Activated naive CD4-positive, alpha-beta T cell treated with anti-CD3 and anti-CD28 coated beads for 36 hours (primary cell): ENCODE data around the gene ABHD16B. TPM values are rescaled to one million over a fixed set of nuclear protein-coding genes. Genes with fewer than 3 reads are reported as not detected.

Experiments used
- CTCF ChIA-PET: fragments of 350-600 bp; sonication (Branson Sonifier 250); formaldehyde crosslinking; loops from one replicate; lab custom pipeline; 2021; ENCODE audit warnings: antibody characterized with exemption; lab: Charles Lee
- DNase-seq: peaks from one replicate; pipeline ENCODE4 v3.0.0-alpha.2; 2020
- H3K27ac Mint-ChIP-seq: one replicate; pipeline ENCODE4 v1.8.0; 2021; ENCODE audit warnings: mild to moderate bottlenecking, mixed read lengths
- H3K27me3 Mint-ChIP-seq: one replicate; pipeline ENCODE4 v1.8.0; 2021; ENCODE audit warnings: low read depth, mixed read lengths
- H3K36me3 Mint-ChIP-seq: one replicate; pipeline ENCODE4 v1.8.0; 2021; ENCODE audit warnings: low read depth, mixed read lengths
- H3K4me1 Mint-ChIP-seq: one replicate; pipeline ENCODE4 v1.8.0; 2021; ENCODE audit warnings: low read depth, mixed read lengths
- H3K4me3 Mint-ChIP-seq: one replicate; pipeline ENCODE4 v1.8.0; 2021; ENCODE audit warnings: mild to moderate bottlenecking, moderate library complexity, mixed read lengths
- H3K9me3 Mint-ChIP-seq: one replicate; pipeline ENCODE4 v1.8.0; 2021; ENCODE audit warnings: mixed read lengths
- intact Hi-C: fragments of 100-400 bp; cut with micrococcal nuclease; formaldehyde crosslinking; loops from one replicate; pipeline ENCODE4 v1.15.1; 2023
- total RNA-seq, 2 experiments: library from RNA; stranded (reverse); gene quantifications; one replicate each; pipeline ENCODE4 v1.2.3, GENCODE V29; 2021

The ABHD16B gene
- not detected for total RNA-seq

DNA sequence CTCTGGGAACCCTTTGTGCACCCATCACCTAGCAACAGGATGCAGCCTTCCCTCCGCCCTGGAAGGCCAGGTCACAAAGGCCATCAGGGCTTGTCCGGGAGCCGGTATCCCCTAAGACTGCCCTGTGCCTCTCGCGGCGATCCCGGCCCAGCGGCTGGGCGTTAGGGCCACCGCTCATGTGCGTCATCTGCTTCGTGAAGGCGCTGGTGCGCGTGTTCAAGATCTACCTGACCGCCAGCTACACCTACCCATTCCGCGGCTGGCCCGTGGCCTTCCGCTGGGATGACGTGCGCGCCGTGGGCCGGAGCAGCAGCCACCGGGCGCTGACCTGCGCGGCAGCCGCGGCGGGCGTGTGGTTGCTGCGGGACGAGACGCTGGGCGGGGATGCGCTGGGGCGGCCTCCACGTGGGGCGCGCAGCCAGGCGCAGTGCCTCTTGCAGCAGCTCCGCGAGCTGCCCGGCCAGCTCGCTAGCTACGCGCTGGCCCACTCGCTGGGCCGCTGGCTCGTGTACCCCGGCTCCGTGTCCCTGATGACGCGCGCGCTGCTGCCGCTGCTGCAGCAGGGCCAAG lies at the start of gene ABHD16B:
Gene ABHD16B, plus strand, starts transcription at position 134 of the 570 bp plus-strand sequence. Its CDS starts 43 bp downstream, at position 177.
- Mint-ChIP-seq H3K4me3 (no peak within 1 kb of the TSS), H3K9me3 (no peaks in the 10 kb centered on the region), H3K27ac (no peak within 1 kb of the TSS), H3K27me3 (no peaks in the 10 kb centered on the region), H3K4me1 (peaks cover 43% of the 10 kb centered on the region), H3K36me3 (peaks cover 15% of the 10 kb centered on the region)
- intact Hi-C loops: no loop called here
- no peak for DNase-seq
- CTCF ChIA-PET: interaction anchor here (1.0 kb wide), 1 partner anchor 365 kb away, joined by 3 read pairs; no protein-coding TSS in a partner anchor

DNA sequence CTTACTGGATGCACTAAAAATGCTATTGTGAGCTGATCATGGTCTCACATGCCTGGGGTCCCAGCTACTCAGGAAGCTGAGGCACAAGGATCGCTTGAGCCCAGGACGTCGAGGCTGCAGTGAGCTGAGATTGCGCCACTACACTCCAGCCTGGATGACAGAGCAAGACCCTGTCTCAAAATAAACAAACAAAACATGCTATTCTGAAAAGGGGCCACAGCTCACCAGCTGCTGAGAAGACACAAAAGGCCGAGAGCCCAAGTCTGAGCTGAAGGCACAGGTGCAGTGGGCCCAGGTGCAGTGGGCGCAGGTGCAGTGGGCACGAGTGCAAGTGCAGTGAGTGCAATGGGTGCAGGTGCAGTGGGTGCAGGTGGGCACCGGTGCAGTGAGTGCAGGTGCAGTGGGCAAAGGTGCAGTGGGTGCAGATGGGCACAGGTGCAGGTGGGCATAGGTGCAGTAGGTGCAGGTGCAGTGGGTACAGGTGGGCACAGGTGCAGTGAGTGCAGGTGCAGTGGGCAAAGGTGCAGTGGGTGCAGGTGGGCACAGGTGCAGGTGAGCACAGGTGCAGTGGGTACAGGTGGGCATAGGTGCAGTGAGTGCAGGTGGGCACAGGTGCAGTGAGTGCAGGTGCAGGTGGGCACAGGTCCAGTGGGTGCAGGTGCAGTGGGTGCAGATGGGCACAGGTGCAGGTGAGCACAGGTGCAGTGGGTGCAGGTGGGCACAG lies 46.2 kb upstream of the ABHD16B start:
- no peaks in the 10 kb centered on the region for H3K9me3 Mint-ChIP-seq
- no peak overlapping the region for H3K27ac Mint-ChIP-seq
- no peak overlapping the region for H3K4me3 Mint-ChIP-seq
- H3K4me1 Mint-ChIP-seq: no peaks in the 10 kb centered on the region
- DNase-seq: no peak
- H3K36me3 Mint-ChIP-seq: no peaks in the 10 kb centered on the region
- H3K27me3 Mint-ChIP-seq: peaks cover 1% of the 10 kb centered on the region
- intact Hi-C loops: no loop called here
- CTCF ChIA-PET: interaction anchor here (0.5 kb wide), 1 partner anchor 10 kb away, joined by 3 read pairs; no protein-coding TSS in a partner anchor

DNA sequence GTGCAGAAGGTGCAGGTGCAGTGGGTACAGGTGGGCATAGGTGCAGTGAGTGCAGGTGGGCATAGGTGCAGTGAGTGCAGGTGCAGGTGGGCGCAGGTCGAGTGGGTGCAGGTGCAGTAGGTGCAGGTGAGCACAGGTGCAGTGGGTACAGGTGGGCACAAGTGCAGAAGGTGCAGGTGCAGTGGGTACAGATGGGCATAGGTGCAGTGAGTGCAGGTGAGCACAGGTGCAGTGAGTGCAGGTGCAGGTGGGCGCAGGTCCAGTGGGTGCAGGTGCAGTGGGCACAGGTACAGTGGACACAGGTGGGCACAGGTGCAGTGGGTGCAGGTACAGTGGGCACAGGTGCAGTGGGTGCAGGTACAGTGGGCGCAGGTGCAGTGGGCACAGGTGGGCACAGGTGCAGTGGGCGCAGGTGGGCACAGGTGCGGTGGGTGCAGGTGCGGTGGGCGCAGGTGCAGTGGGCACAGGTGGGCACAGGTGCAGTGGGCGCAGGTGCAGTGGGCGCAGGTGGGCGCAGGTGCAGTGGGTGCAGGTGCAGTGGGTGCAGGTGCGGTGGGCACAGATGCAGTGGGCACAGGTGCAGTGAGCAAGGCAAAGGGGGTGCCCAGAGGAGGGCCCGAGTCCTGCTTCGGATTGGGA lies 45.6 kb upstream of the ABHD16B start:
- intact Hi-C loops: no loop called here
- no peak overlapping the region for H3K27ac Mint-ChIP-seq
- CTCF ChIA-PET: no interaction called here
- no peaks in the 10 kb centered on the region for H3K36me3 Mint-ChIP-seq
- no peak overlapping the region for H3K4me3 Mint-ChIP-seq
- H3K27me3 Mint-ChIP-seq: peaks cover 1% of the 10 kb centered on the region
- H3K4me1 Mint-ChIP-seq: no peaks in the 10 kb centered on the region
- DNase-seq: no peak
- H3K9me3 Mint-ChIP-seq: no peaks in the 10 kb centered on the region

DNA sequence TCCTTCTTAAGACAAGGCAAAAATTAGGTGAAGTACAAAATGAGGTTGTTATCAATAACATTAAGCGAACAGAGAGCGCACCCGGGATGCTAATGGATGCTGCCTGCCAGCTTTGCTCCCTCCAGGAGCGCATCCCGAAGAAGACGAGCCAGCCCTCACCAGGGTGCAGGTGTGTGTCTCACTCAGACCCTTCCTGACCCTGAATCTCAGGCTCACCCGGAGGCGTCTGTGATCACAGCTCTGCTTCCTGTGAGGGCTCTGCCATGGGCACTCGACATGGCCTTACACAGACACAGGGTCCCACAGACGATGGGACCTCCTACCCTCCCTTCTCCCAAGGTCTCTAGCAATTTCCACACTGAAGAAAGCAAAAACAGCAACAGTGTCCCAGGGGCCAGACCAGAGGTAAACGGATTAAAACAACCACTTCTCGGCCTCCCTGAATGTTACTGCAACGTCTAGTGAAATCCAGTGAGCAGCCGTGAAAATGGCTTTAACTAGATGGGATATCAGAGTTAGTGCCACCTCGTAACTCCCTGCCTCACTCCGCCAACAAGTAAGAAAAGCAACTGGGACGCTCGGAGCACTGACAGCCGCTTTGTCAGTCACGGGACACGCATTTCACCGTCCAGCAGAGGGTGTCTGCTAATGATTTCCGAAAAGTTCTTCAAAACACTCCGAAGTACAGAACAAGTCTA lies 41.9 kb upstream of the ABHD16B start:
- CTCF ChIA-PET: no interaction called here
- no peaks in the 10 kb centered on the region for H3K4me1 Mint-ChIP-seq
- H3K27ac Mint-ChIP-seq: no peak overlapping the region
- H3K27me3 Mint-ChIP-seq: no peaks in the 10 kb centered on the region
- H3K4me3 Mint-ChIP-seq: no peak overlapping the region
- intact Hi-C loops: no loop called here
- H3K9me3 Mint-ChIP-seq: no peaks in the 10 kb centered on the region
- DNase-seq: no peak
- no peaks in the 10 kb centered on the region for H3K36me3 Mint-ChIP-seq

DNA sequence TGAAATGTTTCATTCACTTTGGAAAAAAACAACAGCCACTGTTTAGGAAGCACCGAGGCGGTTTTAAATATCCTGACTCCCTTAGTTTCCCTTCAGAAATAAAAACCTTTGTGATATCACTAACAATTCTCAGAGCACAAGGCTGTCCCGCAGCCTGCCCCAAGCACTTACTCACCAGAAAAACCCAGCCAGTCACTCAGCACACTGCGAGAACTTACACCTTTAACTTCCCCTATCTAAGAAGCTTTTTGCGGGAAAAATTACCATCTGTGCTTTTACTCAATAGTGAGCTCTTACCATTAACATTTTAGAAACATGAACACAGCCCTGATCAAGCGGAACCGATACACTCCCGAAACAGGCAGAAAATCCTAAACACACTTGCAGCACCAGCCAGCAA lies 39.5 kb upstream of the ABHD16B start:
- Mint-ChIP-seq H3K9me3 (no peaks in the 10 kb centered on the region), H3K27ac (no peak overlapping the region), H3K27me3 (peaks cover 6% of the 10 kb centered on the region), H3K4me3 (no peak overlapping the region), H3K36me3 (no peaks in the 10 kb centered on the region), H3K4me1 (peaks cover 6% of the 10 kb centered on the region)
- no peak for DNase-seq
- intact Hi-C loops: no loop called here
- CTCF ChIA-PET: interaction anchor here (0.7 kb wide), 1 partner anchor 369 kb away, joined by 3 read pairs; no protein-coding TSS in a partner anchor

DNA sequence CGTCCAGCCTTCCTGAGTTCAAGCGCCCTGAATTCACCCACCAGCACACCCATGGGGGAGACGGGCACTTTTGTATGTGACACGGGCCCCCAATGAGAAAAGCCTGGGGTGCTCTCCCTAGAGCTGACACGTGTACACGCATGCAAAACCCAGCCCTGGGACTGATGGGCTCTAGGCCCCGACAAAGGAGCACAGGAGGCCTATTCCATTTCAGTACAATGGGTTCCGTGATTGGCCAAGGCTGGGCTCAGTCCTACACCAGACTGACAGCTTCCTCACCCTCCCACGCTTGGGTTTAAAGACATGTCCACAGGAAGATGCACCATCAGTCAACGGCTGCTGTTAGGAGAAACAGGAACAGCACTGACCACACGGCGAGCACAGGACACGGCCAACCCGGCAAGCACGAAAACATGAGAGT lies 39.0 kb upstream of the ABHD16B start:
- CTCF ChIA-PET: no interaction called here
- no peak for DNase-seq
- no peaks in the 10 kb centered on the region for H3K36me3 Mint-ChIP-seq
- intact Hi-C loops: no loop called here
- H3K4me1 Mint-ChIP-seq: peaks cover 6% of the 10 kb centered on the region
- no peaks in the 10 kb centered on the region for H3K9me3 Mint-ChIP-seq
- no peak overlapping the region for H3K27ac Mint-ChIP-seq
- H3K4me3 Mint-ChIP-seq: no peak overlapping the region
- H3K27me3 Mint-ChIP-seq: peaks cover 9% of the 10 kb centered on the region

DNA sequence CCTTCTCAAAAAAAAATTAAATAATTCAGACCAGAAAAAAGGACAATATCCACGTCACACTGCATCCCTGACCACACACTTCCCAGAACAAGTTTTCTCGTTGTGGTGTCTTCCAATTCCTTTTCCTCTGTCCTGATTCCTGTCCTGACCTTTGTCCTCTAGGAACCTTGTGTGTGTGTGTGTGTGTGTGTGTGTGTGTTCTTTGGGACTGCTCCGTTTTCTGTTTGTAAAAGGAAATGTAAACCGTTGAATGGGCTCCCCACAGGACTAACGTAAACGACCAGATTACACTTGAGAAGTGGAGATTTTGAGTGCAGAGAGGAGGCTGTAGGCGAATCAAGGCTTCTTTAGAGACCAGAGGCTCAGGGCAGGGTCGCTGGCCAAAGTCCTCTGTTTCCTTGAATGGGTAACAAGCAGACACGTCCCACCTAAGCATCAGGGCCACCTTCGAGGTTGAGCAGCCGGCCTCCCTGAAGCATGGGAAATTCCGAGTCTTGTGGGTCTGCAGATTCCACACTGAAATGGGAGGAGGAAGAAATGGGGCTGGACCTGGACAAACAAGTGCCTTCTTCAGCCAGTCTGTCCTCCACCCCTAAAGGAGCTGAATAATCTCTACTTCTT lies 37.5 kb upstream of the ABHD16B start:
- no peak for DNase-seq
- no peak overlapping the region for H3K27ac Mint-ChIP-seq
- no peaks in the 10 kb centered on the region for H3K9me3 Mint-ChIP-seq
- CTCF ChIA-PET: no interaction called here
- H3K36me3 Mint-ChIP-seq: no peaks in the 10 kb centered on the region
- no peak overlapping the region for H3K4me3 Mint-ChIP-seq
- peaks cover 19% of the 10 kb centered on the region for H3K27me3 Mint-ChIP-seq
- intact Hi-C loops: no loop called here
- peaks cover 6% of the 10 kb centered on the region for H3K4me1 Mint-ChIP-seq

DNA sequence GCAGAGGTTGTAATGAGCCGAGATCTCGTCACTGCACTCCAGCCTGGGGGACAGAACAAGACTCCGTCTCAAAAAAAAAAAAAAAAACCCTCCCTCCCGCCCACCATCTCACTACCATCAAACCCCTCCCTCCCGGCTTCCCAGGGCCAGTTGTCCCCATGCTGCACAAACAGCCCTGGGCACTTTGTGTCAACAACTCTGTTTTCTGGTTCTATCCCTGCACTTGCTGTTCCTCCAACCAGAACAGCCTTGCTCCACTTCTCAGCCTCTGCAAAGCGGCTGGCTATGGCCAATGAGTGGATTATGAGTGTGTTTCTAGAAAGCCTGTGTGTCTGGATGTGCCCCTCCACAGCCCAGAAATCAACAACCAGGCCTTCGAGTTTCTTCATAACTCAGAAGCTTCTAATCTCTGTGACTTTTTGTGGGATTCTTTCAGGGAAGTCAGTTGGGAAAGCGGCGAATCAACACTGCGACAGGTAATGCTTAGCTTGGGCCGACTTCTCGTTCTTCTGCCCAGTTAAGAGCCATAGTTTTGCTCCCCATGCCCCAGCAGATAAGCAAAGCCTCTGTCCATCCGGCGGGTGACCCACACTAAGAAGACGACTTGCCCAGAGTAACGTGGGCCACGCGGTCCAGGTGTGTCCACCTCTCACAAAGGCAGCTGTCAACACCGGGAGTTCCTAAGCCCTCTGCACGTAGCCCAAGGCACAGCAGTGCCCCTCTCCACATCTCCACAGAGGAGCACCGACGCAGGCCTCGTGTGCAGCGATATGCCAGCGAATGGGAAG lies 35.8 kb upstream of the ABHD16B start:
- Mint-ChIP-seq H3K4me1 (peaks cover 18% of the 10 kb centered on the region), H3K4me3 (no peak overlapping the region), H3K36me3 (no peaks in the 10 kb centered on the region), H3K27me3 (peaks cover 33% of the 10 kb centered on the region), H3K9me3 (no peaks in the 10 kb centered on the region), H3K27ac (no peak overlapping the region)
- intact Hi-C loops: no loop called here
- CTCF ChIA-PET: no interaction called here
- no peak for DNase-seq

DNA sequence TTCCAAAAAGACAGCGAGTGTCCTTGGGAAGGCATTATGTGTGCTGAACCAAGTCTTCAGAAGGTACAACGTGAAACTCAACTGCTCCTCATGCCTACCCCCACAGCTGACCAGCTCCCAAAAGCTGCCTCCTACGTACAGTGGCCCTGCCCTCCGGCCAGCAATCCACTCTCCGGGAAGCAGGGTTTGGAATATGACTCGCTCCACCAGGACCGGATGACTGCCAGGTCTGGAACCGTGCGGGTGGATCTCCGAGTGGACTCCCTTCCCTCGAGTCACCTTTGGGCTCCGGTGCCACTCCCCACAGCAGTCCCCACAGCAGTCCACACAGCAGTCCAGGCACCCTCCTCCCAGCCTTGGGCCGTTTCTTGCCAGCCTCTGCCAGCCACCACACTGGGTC lies 34.5 kb upstream of the ABHD16B start:
- CTCF ChIA-PET: interaction anchor here (0.7 kb wide), 1 partner anchor 19 kb away, joined by 4 read pairs; no protein-coding TSS in a partner anchor

DNA sequence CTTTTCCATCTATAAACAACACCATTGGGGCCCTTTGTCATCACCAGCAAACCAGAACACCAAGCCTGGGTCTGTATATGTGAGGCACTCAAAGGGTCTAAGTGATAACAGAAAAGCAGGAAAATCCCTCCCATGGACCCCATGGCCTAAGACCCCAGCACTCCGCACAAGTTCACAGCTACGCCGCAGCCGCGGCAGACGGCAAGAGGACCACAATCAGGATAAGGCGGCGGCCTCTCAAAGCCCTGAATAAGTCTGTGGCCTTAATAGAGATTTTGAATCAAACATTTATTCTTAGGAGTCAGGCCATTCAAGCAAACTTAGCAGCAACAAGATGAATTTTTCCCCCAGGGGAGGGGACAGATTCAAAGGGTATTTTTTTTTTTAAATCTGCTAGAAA lies 33.2 kb upstream of the ABHD16B start:
- intact Hi-C loops: no loop called here
- no peak for DNase-seq
- CTCF ChIA-PET: no interaction called here
- H3K36me3 Mint-ChIP-seq: no peaks in the 10 kb centered on the region
- H3K9me3 Mint-ChIP-seq: no peaks in the 10 kb centered on the region
- H3K27me3 Mint-ChIP-seq: peaks cover 40% of the 10 kb centered on the region
- no peak overlapping the region for H3K4me3 Mint-ChIP-seq
- H3K4me1 Mint-ChIP-seq: peaks cover 18% of the 10 kb centered on the region
- H3K27ac Mint-ChIP-seq: no peak overlapping the region

More for the DNA sequence above, 34.5 kb upstream of the ABHD16B start:
- Mint-ChIP-seq H3K36me3 (no peaks in the 10 kb centered on the region), H3K9me3 (no peaks in the 10 kb centered on the region), H3K27ac (no peak overlapping the region), H3K4me3 (no peak overlapping the region), H3K4me1 (peaks cover 18% of the 10 kb centered on the region), H3K27me3 (peaks cover 33% of the 10 kb centered on the region)
- DNase-seq: no peak
- intact Hi-C loops: no loop called here

DNA sequence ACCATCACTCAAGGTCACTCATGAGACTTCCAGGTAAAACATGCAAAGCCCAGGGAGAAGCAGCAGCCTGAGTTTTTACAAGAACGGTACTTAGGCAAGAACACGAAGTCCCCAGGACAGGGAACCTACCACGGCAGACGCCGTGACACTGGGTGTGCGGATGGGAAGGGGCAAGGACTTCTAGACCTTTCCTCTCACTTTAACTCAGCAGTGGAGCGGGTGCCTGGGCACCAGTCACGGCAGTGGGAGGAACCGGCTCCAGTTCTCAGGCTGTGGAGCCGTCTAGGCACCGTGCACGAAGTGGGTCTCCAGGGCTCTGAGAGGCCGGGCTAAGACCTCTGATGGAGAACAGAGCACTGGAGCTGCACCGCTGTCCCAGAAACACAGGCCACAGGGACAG lies 32.8 kb upstream of the ABHD16B start:
- Mint-ChIP-seq H3K36me3 (no peaks in the 10 kb centered on the region), H3K4me3 (no peak overlapping the region), H3K9me3 (no peaks in the 10 kb centered on the region), H3K27me3 (peaks cover 41% of the 10 kb centered on the region), H3K4me1 (peaks cover 18% of the 10 kb centered on the region), H3K27ac (no peak overlapping the region)
- CTCF ChIA-PET: no interaction called here
- intact Hi-C loops: no loop called here
- DNase-seq: no peak
